Activated CD4-positive, alpha-beta T cell treated with anti-CD3 and anti-CD28 coated beads, Interleukin-2, amount 50 U/mL, for 24 hours (primary cell): ENCODE measurements around the gene ATP5PO.
"Not testable (repeated sequence)": the region's sequence is repeated elsewhere in the genome, so short reads cannot be mapped to it uniquely, and the experiment has no call there.

Experiments used
- DNase-seq, 2 donors: peaks; one replicate each; pipeline ENCODE4 v3.0.0-alpha.2; 2020; ENCODE audit warnings: low read depth in 1 of 2, low spot score in 1 of 2

ATP5PO gene

GRCh38 chr21:33940881-33941245 lies 25.3 kb upstream of the ATP5PO start:
- DNase-seq, result no peak

- no peak for DNase-seq
Measured at GRCh38 chr21:33940164-33940880, 24.7 kb upstream of the ATP5PO start.

GRCh38 chr21:33939226-33939625 lies 23.6 kb upstream of the ATP5PO start:
- no peak for DNase-seq

- no peak for DNase-seq
Measured at GRCh38 chr21:33938381-33938780, 22.8 kb upstream of the ATP5PO start.

GRCh38 chr21:33937931-33938339 lies 22.3 kb upstream of the ATP5PO start:
- DNase-seq, result no peak

- no peak for DNase-seq
Measured at GRCh38 chr21:33937146-33937545, 21.5 kb upstream of the ATP5PO start.

GRCh38 chr21:33936301-33937038 lies 20.9 kb upstream of the ATP5PO start:
- no peak for DNase-seq

GRCh38 chr21:33932731-33933130 lies 17.1 kb upstream of the ATP5PO start:
- DNase-seq, result no peak

- DNase-seq, result no peak
Measured at GRCh38 chr21:33931799-33932390, 16.3 kb upstream of the ATP5PO start.

GRCh38 chr21:33931052-33931798 lies 15.6 kb upstream of the ATP5PO start:
- peak in 1 of 2 donors; percentile 64 for DNase-seq

GRCh38 chr21:33926248-33926647 lies 10.6 kb upstream of the ATP5PO start:
- DNase-seq, result not testable (repeated sequence)

- no peak for DNase-seq
Measured at GRCh38 chr21:33924766-33925100, 9.1 kb upstream of the ATP5PO start.

GRCh38 chr21:33924079-33924765 lies 8.6 kb upstream of the ATP5PO start:
- peak; percentile 84 to 87 for DNase-seq

- no peak for DNase-seq
Measured at GRCh38 chr21:33917421-33917820, 1.8 kb upstream of the ATP5PO start.

GRCh38 chr21:33916200-33916567 lies 580 bp upstream of the ATP5PO start:
- no peak for DNase-seq

GRCh38 chr21:33914188-33914587 lies 1.4 kb downstream of the ATP5PO start:
- no peak for DNase-seq

GRCh38 chr21:33909756-33910155 lies 5.8 kb downstream of the ATP5PO start:
- DNase-seq, result no peak

GRCh38 chr21:33908760-33909159 lies 6.8 kb downstream of the ATP5PO start:
- no peak for DNase-seq

- DNase-seq, result no peak
Measured at GRCh38 chr21:33904041-33904440, 11.6 kb downstream of the ATP5PO start.

- no peak for DNase-seq
Measured at GRCh38 chr21:33902349-33902748, 13.3 kb downstream of the ATP5PO start.
